Progenitor cell of endocrine pancreas (in vitro differentiated cells): ENCODE results near the gene ACTN4. TPM values are rescaled to one million over a fixed set of nuclear protein-coding genes. Genes with fewer than 3 reads are reported as not detected.

ENCODE experiments used
- DNase-seq: peaks from one replicate; pipeline ENCODE4 v3.0.0; 2021; ENCODE audit warnings: low spot score; ENCODE audit not compliant: unreplicated experiment
- H3K27ac Mint-ChIP-seq: 2 replicates; pipeline ENCODE4 v1.8.0; 2021; ENCODE audit warnings: mild to moderate bottlenecking, moderate library complexity, mixed read lengths
- H3K27me3 Mint-ChIP-seq: 2 replicates; pipeline ENCODE4 v1.8.0; 2021; ENCODE audit warnings: mixed read lengths
- H3K36me3 Mint-ChIP-seq: 2 replicates; pipeline ENCODE4 v1.8.0; 2022; ENCODE audit warnings: mixed read lengths; ENCODE audit not compliant: insufficient read depth
- H3K4me1 Mint-ChIP-seq: 2 replicates; pipeline ENCODE4 v1.8.0; 2021; ENCODE audit warnings: low read depth, mixed read lengths
- H3K4me3 Mint-ChIP-seq: 2 replicates; pipeline ENCODE4 v1.8.0; 2021; ENCODE audit warnings: low read depth, mild to moderate bottlenecking, moderate library complexity, mixed read lengths
- H3K9me3 Mint-ChIP-seq: 2 replicates; pipeline ENCODE4 v1.8.0; 2021; ENCODE audit warnings: low read depth, mixed read lengths
- CTCF ChIP-seq: fragments of 200-600 bp; sonication (generic); IDR thresholded peaks from one replicate; pipeline ENCODE4 v1.5.0; 2021; ENCODE audit warnings: antibody characterized with exemption, mild to moderate bottlenecking; ENCODE audit not compliant: unreplicated experiment
- total RNA-seq: library from RNA; stranded (reverse); gene quantifications from 2 replicates; pipeline ENCODE4 v1.2.1, GENCODE V29; 2021

ACTN4 gene
- total RNA-seq, 1 donor from 2014 or later: 639 TPM

- Mint-ChIP-seq H3K9me3 (no peaks in the 10 kb centered on the region), H3K4me1 (peaks cover 3% of the 10 kb centered on the region), H3K4me3 (no peak overlapping the region), H3K36me3 (peaks cover 2% of the 10 kb centered on the region), H3K27ac (no peak overlapping the region), H3K27me3 (peaks cover 13% of the 10 kb centered on the region)
- TF ChIP-seq CTCF: no peak
- DNase-seq: no peak
Measured at GRCh38 chr19:38740932-38741331, 93.5 kb downstream of the ACTN4 start.

GRCh38 chr19:38741670-38742069, 94.2 kb downstream of the ACTN4 start:
- H3K27me3 Mint-ChIP-seq: peaks cover 13% of the 10 kb centered on the region
- peaks cover 3% of the 10 kb centered on the region for H3K4me1 Mint-ChIP-seq
- DNase-seq: no peak
- no peaks in the 10 kb centered on the region for H3K9me3 Mint-ChIP-seq
- peaks cover 2% of the 10 kb centered on the region for H3K36me3 Mint-ChIP-seq
- no peak for TF ChIP-seq CTCF
- H3K27ac Mint-ChIP-seq: no peak overlapping the region
- H3K4me3 Mint-ChIP-seq: no peak overlapping the region

GRCh38 chr19:38742296-38742695, 94.8 kb downstream of the ACTN4 start:
- H3K4me3 Mint-ChIP-seq: no peak overlapping the region
- H3K36me3 Mint-ChIP-seq: peaks cover 2% of the 10 kb centered on the region
- DNase-seq: no peak
- peaks cover 3% of the 10 kb centered on the region for H3K4me1 Mint-ChIP-seq
- peaks cover 13% of the 10 kb centered on the region for H3K27me3 Mint-ChIP-seq
- no peak for TF ChIP-seq CTCF
- H3K27ac Mint-ChIP-seq: no peak overlapping the region
- no peaks in the 10 kb centered on the region for H3K9me3 Mint-ChIP-seq

GRCh38 chr19:38742906-38743305, 95.5 kb downstream of the ACTN4 start:
- Mint-ChIP-seq H3K36me3 (no peaks in the 10 kb centered on the region), H3K4me1 (no peaks in the 10 kb centered on the region), H3K27me3 (peaks cover 8% of the 10 kb centered on the region), H3K9me3 (no peaks in the 10 kb centered on the region), H3K27ac (no peak overlapping the region), H3K4me3 (no peak overlapping the region)
- no peak for DNase-seq
- TF ChIP-seq CTCF: no peak

- Mint-ChIP-seq H3K9me3 (no peaks in the 10 kb centered on the region), H3K27me3 (peaks cover 3% of the 10 kb centered on the region), H3K27ac (no peak overlapping the region), H3K36me3 (no peaks in the 10 kb centered on the region), H3K4me1 (no peaks in the 10 kb centered on the region), H3K4me3 (no peak overlapping the region)
- DNase-seq: no peak
- no peak for TF ChIP-seq CTCF
Measured at GRCh38 chr19:38743394-38744297, 96.2 kb downstream of the ACTN4 start.
